Naive thymus-derived CD8-positive, alpha-beta T cell (primary cell): ENCODE results near the gene CLEC19A. TPM values are rescaled to one million over a fixed set of nuclear protein-coding genes. Genes with fewer than 3 reads are reported as not detected.

Experiments used
- ATAC-seq, 2 donors: fragments of 150-1000 bp; cut with Tn5 transposase in 1 of 2; sonication (Bioruptor Pico), chemical (Tn5 transposase) in 1 of 2; 1 replicate in 1 of 2; 2 replicates in 1 of 2; pipeline ENCODE4 v1.10.0; 2021; ENCODE audit warnings: mild to moderate bottlenecking in 2 of 2, moderate library complexity in 2 of 2
- POLR2A ChIA-PET: fragments of 350-600 bp; sonication (Branson Sonifier 250); formaldehyde crosslinking; loops from one replicate; lab custom pipeline; 2021; ENCODE audit warnings: antibody characterized with exemption; lab: Charles Lee
- DNase-seq, 10 donors: peaks; one replicate each; pipeline versions ENCODE4 v3.0.0 to v3.0.0-alpha.2; 2020 to 2022
- H3K27ac Mint-ChIP-seq, 10 donors: one replicate each; pipeline ENCODE4 v1.8.0; 2020 to 2022; ENCODE audit warnings: mild to moderate bottlenecking in 10 of 10, mixed read lengths in 10 of 10, moderate library complexity in 4 of 10, inconsistent platforms in 1 of 10
- H3K27me3 Mint-ChIP-seq, 5 donors: one replicate each; pipeline ENCODE4 v1.8.0; 2021 to 2022; ENCODE audit warnings: mixed read lengths in 5 of 5
- H3K36me3 Mint-ChIP-seq, 3 donors: one replicate each; pipeline ENCODE4 v1.8.0; 2020 to 2022; ENCODE audit warnings: mixed read lengths in 3 of 3, mild to moderate bottlenecking in 2 of 3, inconsistent platforms in 1 of 3
- H3K4me1 Mint-ChIP-seq, 4 donors: one replicate each; pipeline ENCODE4 v1.8.0; 2021 to 2022; ENCODE audit warnings: mixed read lengths in 4 of 4
- H3K4me3 Mint-ChIP-seq, 10 donors: one replicate each; pipeline ENCODE4 v1.8.0; 2020 to 2022; ENCODE audit warnings: mild to moderate bottlenecking in 10 of 10, mixed read lengths in 10 of 10, moderate library complexity in 6 of 10, inconsistent platforms in 1 of 10
- H3K9me3 Mint-ChIP-seq, 9 donors: one replicate each; pipeline ENCODE4 v1.8.0; 2020 to 2022; ENCODE audit warnings: mixed read lengths in 9 of 9, mild to moderate bottlenecking in 3 of 9, inconsistent platforms in 1 of 9, moderate library complexity in 1 of 9
- polyA plus RNA-seq, 3 donors: library from polyadenylated mRNA; unstranded; fragments of 300-500 nt; fragmentation: Illumina TruSeq; gene quantifications; one replicate each; pipeline ENCODE4 v1.2.3, GENCODE V29; 2021
- total RNA-seq, 8 experiments: library from RNA in 2 of 8; stranded (reverse) in 2 of 8; gene quantifications; one replicate each; pipeline ENCODE4 v1.2.3 and lab custom pipeline; 2021 to 2026

CLEC19A gene
- total and polyA plus RNA-seq, 5 experiments from 2014 or later, result not detected

GRCh38 chr16:19338335-19338734 is 52.8 kb downstream of the CLEC19A start:
- ATAC-seq (no peak), DNase-seq (no peak)
- POLR2A ChIA-PET, result no interaction called here
- Mint-ChIP-seq H3K36me3 (peaks cover 0 to 8% (median 0%) of the 10 kb centered on the region in 3 donors), H3K27me3 (peaks cover 3 to 18% (median 4%) of the 10 kb centered on the region in 5 donors), H3K9me3 (peaks cover 0 to 6% (median 2%) of the 10 kb centered on the region in 9 donors), H3K4me3 (no peak overlapping the region), H3K4me1 (no peaks in the 10 kb centered on the region), H3K27ac (no peak overlapping the region)

GRCh38 chr16:19344224-19344801 is 58.8 kb downstream of the CLEC19A start:
- no peak for ATAC-seq
- POLR2A ChIA-PET, result no interaction called here

GRCh38 chr16:19344980-19345379 is 59.4 kb downstream of the CLEC19A start:
- DNase-seq (no peak), ATAC-seq (no peak)
- H3K4me1 Mint-ChIP-seq, result no peaks in the 10 kb centered on the region
- peaks cover 2 to 37% (median 14%) of the 10 kb centered on the region in 5 donors for H3K27me3 Mint-ChIP-seq
- POLR2A ChIA-PET, result no interaction called here
- peaks cover 0 to 12% (median 0%) of the 10 kb centered on the region in 9 donors for H3K9me3 Mint-ChIP-seq
- no peak overlapping the region for H3K27ac Mint-ChIP-seq
- no peak overlapping the region for H3K4me3 Mint-ChIP-seq
- peaks cover 0 to 4% (median 0%) of the 10 kb centered on the region in 3 donors for H3K36me3 Mint-ChIP-seq

More at GRCh38 chr16:19344224-19344801, 58.8 kb downstream of the CLEC19A start:
- peaks cover 0 to 12% (median 0%) of the 10 kb centered on the region in 9 donors for H3K9me3 Mint-ChIP-seq
- no peak overlapping the region for H3K4me3 Mint-ChIP-seq
- peaks cover 0 to 8% (median 0%) of the 10 kb centered on the region in 3 donors for H3K36me3 Mint-ChIP-seq
- no peak overlapping the region for H3K27ac Mint-ChIP-seq
- no peaks in the 10 kb centered on the region for H3K4me1 Mint-ChIP-seq
- peaks cover 2 to 43% (median 14%) of the 10 kb centered on the region in 5 donors for H3K27me3 Mint-ChIP-seq
- no peak for DNase-seq

DNA sequence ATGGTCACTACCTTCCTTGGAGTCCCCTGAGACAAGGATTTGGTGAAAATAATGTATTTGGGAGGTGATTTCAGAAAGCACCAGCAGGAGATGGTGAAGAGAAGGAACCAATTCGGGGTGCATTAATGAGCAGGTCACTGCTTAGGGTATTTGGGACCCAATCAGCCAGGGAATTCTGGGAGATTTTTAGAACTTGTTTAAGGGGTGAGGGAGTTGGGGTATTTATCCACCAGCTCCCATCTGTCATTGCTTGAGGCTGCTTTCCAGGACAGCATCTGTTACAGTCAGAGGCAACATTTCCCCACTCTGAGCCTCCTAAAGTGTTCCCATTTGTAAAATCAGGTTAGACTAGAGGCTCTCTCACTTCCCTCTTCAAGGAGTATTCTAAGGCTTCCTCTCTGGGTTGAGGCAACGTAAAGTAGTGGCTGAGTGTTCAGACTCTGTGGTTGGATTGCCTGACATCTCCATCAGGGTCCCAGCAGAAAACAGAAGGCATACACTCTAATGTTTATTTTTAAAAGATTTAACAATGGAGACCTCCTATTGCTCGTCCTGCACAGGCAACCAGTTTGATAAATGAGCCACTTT is 60.9 kb downstream of the CLEC19A start:
- DNase-seq (no peak), ATAC-seq (no peak)
- Mint-ChIP-seq H3K36me3 (peaks cover 0 to 3% (median 0%) of the 10 kb centered on the region in 3 donors), H3K4me1 (no peaks in the 10 kb centered on the region), H3K27me3 (peaks cover 2 to 32% (median 14%) of the 10 kb centered on the region in 5 donors), H3K9me3 (peaks cover 0 to 12% (median 0%) of the 10 kb centered on the region in 9 donors), H3K27ac (no peak overlapping the region), H3K4me3 (no peak overlapping the region)
- POLR2A ChIA-PET, result no interaction called here

- H3K27ac Mint-ChIP-seq, result no peak overlapping the region
- peaks cover 0 to 32% (median 14%) of the 10 kb centered on the region in 5 donors for H3K27me3 Mint-ChIP-seq
- peaks cover 0 to 10% (median 0%) of the 10 kb centered on the region in 9 donors for H3K9me3 Mint-ChIP-seq
- ATAC-seq (no peak), DNase-seq (no peak)
- no peaks in the 10 kb centered on the region for H3K4me1 Mint-ChIP-seq
- H3K36me3 Mint-ChIP-seq, result no peaks in the 10 kb centered on the region
- POLR2A ChIA-PET, result no interaction called here
- no peak overlapping the region for H3K4me3 Mint-ChIP-seq
Measured at GRCh38 chr16:19348125-19348524, 62.6 kb downstream of the CLEC19A start.

GRCh38 chr16:19348578-19349315 is 63.2 kb downstream of the CLEC19A start:
- no peak for DNase-seq
- H3K4me1 Mint-ChIP-seq, result no peaks in the 10 kb centered on the region
- POLR2A ChIA-PET, result no interaction called here
- no peak overlapping the region for H3K4me3 Mint-ChIP-seq
- H3K27ac Mint-ChIP-seq, result peak overlapping the region in 1 of 10 donors; percentile 48
- H3K36me3 Mint-ChIP-seq, result no peaks in the 10 kb centered on the region
- H3K27me3 Mint-ChIP-seq, result peaks cover 0 to 26% (median 14%) of the 10 kb centered on the region in 5 donors
- no peak for ATAC-seq
- peaks cover 0 to 10% (median 0%) of the 10 kb centered on the region in 9 donors for H3K9me3 Mint-ChIP-seq

DNA sequence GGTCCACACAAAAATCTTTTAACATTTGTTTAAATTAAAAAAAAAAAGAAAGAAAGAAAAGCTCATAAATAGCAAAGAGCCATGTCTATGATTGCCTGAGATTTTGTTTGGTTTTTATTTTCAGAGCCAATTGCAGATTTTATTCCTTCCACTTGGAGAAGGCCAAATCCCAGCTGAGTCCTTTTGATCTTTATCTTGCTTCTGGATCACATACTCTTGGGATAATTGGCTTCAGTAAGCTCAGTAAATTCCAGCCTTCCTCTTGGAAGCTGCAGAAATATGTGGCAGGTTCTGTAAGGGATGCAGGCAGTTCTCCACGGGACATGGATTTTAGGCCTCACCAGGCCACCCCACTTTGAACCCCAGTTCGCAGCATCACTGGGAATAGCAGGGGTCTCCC is 68.8 kb downstream of the CLEC19A start:
- no peaks in the 10 kb centered on the region for H3K4me1 Mint-ChIP-seq
- peaks cover 0 to 7% (median 0%) of the 10 kb centered on the region in 5 donors for H3K27me3 Mint-ChIP-seq
- ATAC-seq, result no peak
- no peak for DNase-seq
- H3K27ac Mint-ChIP-seq, result no peak overlapping the region
- H3K36me3 Mint-ChIP-seq, result no peaks in the 10 kb centered on the region
- POLR2A ChIA-PET, result no interaction called here
- H3K9me3 Mint-ChIP-seq, result peaks cover 0 to 3% (median 0%) of the 10 kb centered on the region in 9 donors
- no peak overlapping the region for H3K4me3 Mint-ChIP-seq

- no peak for DNase-seq
- ATAC-seq, result no peak
- POLR2A ChIA-PET, result no interaction called here
- no peak overlapping the region for H3K27ac Mint-ChIP-seq
- H3K27me3 Mint-ChIP-seq, result peaks cover 0 to 8% (median 0%) of the 10 kb centered on the region in 5 donors
- H3K4me1 Mint-ChIP-seq, result no peaks in the 10 kb centered on the region
- no peaks in the 10 kb centered on the region for H3K36me3 Mint-ChIP-seq
- H3K4me3 Mint-ChIP-seq, result no peak overlapping the region
- H3K9me3 Mint-ChIP-seq, result peaks cover 0 to 3% (median 0%) of the 10 kb centered on the region in 9 donors
Measured at GRCh38 chr16:19356024-19356952, 70.8 kb downstream of the CLEC19A start.

- Mint-ChIP-seq H3K4me3 (no peak overlapping the region), H3K36me3 (no peaks in the 10 kb centered on the region), H3K27ac (no peak overlapping the region), H3K9me3 (peaks cover 0 to 8% (median 0%) of the 10 kb centered on the region in 9 donors), H3K27me3 (peaks cover 0 to 8% (median 1%) of the 10 kb centered on the region in 5 donors), H3K4me1 (no peaks in the 10 kb centered on the region)
- DNase-seq, result no peak
- POLR2A ChIA-PET, result no interaction called here
- no peak for ATAC-seq
Measured at GRCh38 chr16:19359556-19359955, 74.0 kb downstream of the CLEC19A start.

Other genes with a start within 250 kb of the CLEC19A start
- 10 to 100 TPM; 18.7 to 22.7 TPM for gene COQ7, start 218.1 kb upstream of the CLEC19A start, total RNA-seq
- 10 to 100 TPM; 12.6 to 14.0 (median 13.9) TPM for gene COQ7, start 218.1 kb upstream of the CLEC19A start, polyA plus RNA-seq
- gene ITPRIPL2, start 171.8 kb upstream of the CLEC19A start, total RNA-seq, result under 1 TPM; 0.13 to 0.14 TPM
- gene ITPRIPL2, start 171.8 kb upstream of the CLEC19A start, polyA plus RNA-seq, result under 1 TPM in 2 of 3 donors, not detected in 1; 0.20 to 0.23 TPM
- under 1 TPM; 0.52 to 0.62 TPM for gene SYT17, start 117.5 kb upstream of the CLEC19A start, total RNA-seq
- gene SYT17, start 117.5 kb upstream of the CLEC19A start, polyA plus RNA-seq, result not detected
- not detected for gene TMC5, start 132.2 kb downstream of the CLEC19A start, total RNA-seq
- not detected for gene TMC5, start 132.2 kb downstream of the CLEC19A start, polyA plus RNA-seq
- gene GDE1, start 236.4 kb downstream of the CLEC19A start, total RNA-seq, result 10 to 100 TPM; 20.9 to 22.7 TPM
- 10 to 100 TPM; 25.4 to 27.4 (median 27.0) TPM for gene GDE1, start 236.4 kb downstream of the CLEC19A start, polyA plus RNA-seq
- 10 to 100 TPM; 17.4 to 20.5 TPM for gene CCP110, start 238.2 kb downstream of the CLEC19A start, total RNA-seq
- 10 to 100 TPM in 1 of 3 donors, 1 to 10 TPM in 2; 7.5 to 11.3 (median 8.2) TPM for gene CCP110, start 238.2 kb downstream of the CLEC19A start, polyA plus RNA-seq